Measurements from ENCODE around the gene HIBADH. TPM values are rescaled to one million over a fixed set of nuclear protein-coding genes. Genes with fewer than 3 reads are reported as not detected.

The HIBADH gene
- total and polyA plus RNA-seq, 9 of the 15 experiments (the other 6 are each of a cell fraction or from before 2014, with no cell fraction given): 10.7 to 67.8 (median 36.9) TPM

- no peak overlapping the region for H3K4me3 ChIP-seq
- H2AFZ ChIP-seq (ENCODE audit: low read depth, low read length): no peak overlapping the region
- intact Hi-C loops (cut with micrococcal nuclease): no loop called here
- CTCF ChIA-PET (ENCODE audit: low intra/inter-chr PET ratio): no interaction called here
- no peak overlapping the region for H3K4me2 ChIP-seq (ENCODE audit: insufficient read depth, low read length)
- H4K20me1 ChIP-seq (replicated peaks; ENCODE audit: control insufficient read depth, insufficient read depth, low read length): no peaks in the 10 kb centered on the region
- H3K36me3 ChIP-seq (ENCODE audit: control insufficient read depth, insufficient read depth, low read length): no peaks in the 10 kb centered on the region
- H3K9me1 ChIP-seq (ENCODE audit: control insufficient read depth, insufficient read depth, low read length): no peaks in the 10 kb centered on the region
- no TSS peak for BruUV-seq (replicated peaks)
- no peak for DNase-seq (ENCODE audit: extremely low read depth in 1 of 4, low spot score in 3 of 4)
- FAIRE-seq: no peak
- H3K27ac ChIP-seq (ENCODE audit: extremely low read depth, low read depth, low read length): no peak overlapping the region
- no peak overlapping the region for H3K9ac ChIP-seq (ENCODE audit: insufficient read depth in 1 of 2, low read depth in 2 of 2, low read length in 2 of 2)
- in situ Hi-C loops (cut with MboI): no loop called here
- no peaks in the 10 kb centered on the region; a peak in 1 of 5 replicates for H3K27me3 ChIP-seq (ENCODE audit: control insufficient read depth in 2 of 2, insufficient read depth in 2 of 2, low read length in 2 of 2)
- H3K79me2 ChIP-seq (ENCODE audit: control insufficient read depth, insufficient read depth, low read length): no peaks in the 10 kb centered on the region
- no peaks in the 10 kb centered on the region for H3K9me3 ChIP-seq (replicated peaks; ENCODE audit: control insufficient read depth, insufficient read depth, low read depth, low read length)
- POLR2A ChIA-PET: no interaction called here
- 41% methylated on average over 6 of the region's 6 CpGs for WGBS (ENCODE audit: insufficient coverage, low coverage, missing lambda C conversion rate)
- no peaks in the 10 kb centered on the region; a peak in 2 of 5 replicates for H3K4me1 ChIP-seq (replicated peaks in 1 of 2; ENCODE audit: control insufficient read depth in 2 of 2, insufficient read depth in 2 of 2, low read length in 2 of 2)
- no peak for ATAC-seq
- TF ChIP-seq TBL1XR1 (IDR thresholded peaks at IDR 0.05; ENCODE audit: low read length in 2 of 2) (no peak), FOXK2 (conservative IDR thresholded peaks at IDR 0.05 in 1 of 2, IDR thresholded peaks at IDR 0.05 in 1 of 2; ENCODE audit: low read depth in 2 of 2) (no peak), EP400 (IDR thresholded peaks at IDR 0.05) (no peak), MEIS2 (IDR thresholded peaks at IDR 0.05; ENCODE audit: partially characterized antibody) (no peak), GTF3C2 (IDR thresholded peaks at IDR 0.05; ENCODE audit: borderline replicate concordance, extremely low read depth, insufficient read length) (no peak), ATF2 (CRISPR knock-in tag; IDR thresholded peaks at IDR 0.05) (no peak), TAL1 (IDR thresholded peaks at IDR 0.05) (no peak), PYGO2 (tag; IDR thresholded peaks at IDR 0.05) (no peak), MITF (IDR thresholded peaks at IDR 0.05) (no peak), MYNN (IDR thresholded peaks at IDR 0.05) (no peak), MYNN (CRISPR knock-in tag; IDR thresholded peaks at IDR 0.05) (no peak)
- TF ChIP-seq, protein P1, sequence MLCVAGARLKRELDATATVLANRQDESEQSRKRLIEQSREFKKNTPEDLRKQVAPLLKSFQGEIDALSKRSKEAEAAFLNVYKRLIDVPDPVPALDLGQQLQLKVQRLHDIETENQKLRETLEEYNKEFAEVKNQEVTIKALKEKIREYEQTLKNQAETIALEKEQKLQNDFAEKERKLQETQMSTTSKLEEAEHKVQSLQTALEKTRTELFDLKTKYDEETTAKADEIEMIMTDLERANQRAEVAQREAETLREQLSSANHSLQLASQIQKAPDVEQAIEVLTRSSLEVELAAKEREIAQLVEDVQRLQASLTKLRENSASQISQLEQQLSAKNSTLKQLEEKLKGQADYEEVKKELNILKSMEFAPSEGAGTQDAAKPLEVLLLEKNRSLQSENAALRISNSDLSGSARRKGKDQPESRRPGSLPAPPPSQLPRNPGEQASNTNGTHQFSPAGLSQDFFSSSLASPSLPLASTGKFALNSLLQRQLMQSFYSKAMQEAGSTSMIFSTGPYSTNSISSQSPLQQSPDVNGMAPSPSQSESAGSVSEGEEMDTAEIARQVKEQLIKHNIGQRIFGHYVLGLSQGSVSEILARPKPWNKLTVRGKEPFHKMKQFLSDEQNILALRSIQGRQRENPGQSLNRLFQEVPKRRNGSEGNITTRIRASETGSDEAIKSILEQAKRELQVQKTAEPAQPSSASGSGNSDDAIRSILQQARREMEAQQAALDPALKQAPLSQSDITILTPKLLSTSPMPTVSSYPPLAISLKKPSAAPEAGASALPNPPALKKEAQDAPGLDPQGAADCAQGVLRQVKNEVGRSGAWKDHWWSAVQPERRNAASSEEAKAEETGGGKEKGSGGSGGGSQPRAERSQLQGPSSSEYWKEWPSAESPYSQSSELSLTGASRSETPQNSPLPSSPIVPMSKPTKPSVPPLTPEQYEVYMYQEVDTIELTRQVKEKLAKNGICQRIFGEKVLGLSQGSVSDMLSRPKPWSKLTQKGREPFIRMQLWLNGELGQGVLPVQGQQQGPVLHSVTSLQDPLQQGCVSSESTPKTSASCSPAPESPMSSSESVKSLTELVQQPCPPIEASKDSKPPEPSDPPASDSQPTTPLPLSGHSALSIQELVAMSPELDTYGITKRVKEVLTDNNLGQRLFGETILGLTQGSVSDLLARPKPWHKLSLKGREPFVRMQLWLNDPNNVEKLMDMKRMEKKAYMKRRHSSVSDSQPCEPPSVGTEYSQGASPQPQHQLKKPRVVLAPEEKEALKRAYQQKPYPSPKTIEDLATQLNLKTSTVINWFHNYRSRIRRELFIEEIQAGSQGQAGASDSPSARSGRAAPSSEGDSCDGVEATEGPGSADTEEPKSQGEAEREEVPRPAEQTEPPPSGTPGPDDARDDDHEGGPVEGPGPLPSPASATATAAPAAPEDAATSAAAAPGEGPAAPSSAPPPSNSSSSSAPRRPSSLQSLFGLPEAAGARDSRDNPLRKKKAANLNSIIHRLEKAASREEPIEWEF (CRISPR knock-in tag; IDR thresholded peaks at IDR 0.05): no peak
Measured at GRCh38 chr7:27700501-27700900, 37.8 kb upstream of the HIBADH start.
